MM.1S (cell line): ENCODE results near the gene DNAI2.
A peak's percentile ranks its signal among the peaks of the same experiment; 100 is the strongest.

Experiments used
- DNase-seq: peaks from one replicate; pipeline ENCODE4 v3.0.0-alpha.2; 2015
- H2AFZ ChIP-seq: fragments of 300-600 bp; sonication (generic); 2 replicates; pipeline ENCODE4 v1.6.0; 2016; ENCODE audit warnings: antibody characterized with exemption, low read length
- H3F3A ChIP-seq: fragments of 300-600 bp; sonication (generic); 2 replicates; pipeline ENCODE4 v1.6.1; 2016; ENCODE audit warnings: mild to moderate bottlenecking, antibody characterized with exemption, low read length, moderate library complexity, mixed read lengths; ENCODE audit not compliant: insufficient read depth
- H3K27ac ChIP-seq: fragments of 300-600 bp; sonication (generic); 2 replicates; pipeline ENCODE4 v1.5.1; 2016; ENCODE audit warnings: mild to moderate bottlenecking, low read length
- H3K27me3 ChIP-seq: fragments of 300-600 bp; sonication (generic); replicated peaks from 2 replicates; pipeline ENCODE4 v1.6.0; 2016; ENCODE audit warnings: low read length; ENCODE audit not compliant: insufficient read depth
- H3K36me3 ChIP-seq: fragments of 300-600 bp; sonication (generic); replicated peaks from 2 replicates; pipeline ENCODE4 v1.6.1; 2016; ENCODE audit warnings: mild to moderate bottlenecking, low read length, mixed read lengths; ENCODE audit not compliant: insufficient read depth
- H3K4me1 ChIP-seq: fragments of 300-600 bp; sonication (generic); 2 replicates; pipeline ENCODE4 v1.6.1; 2016; ENCODE audit warnings: low read length, mixed read lengths
- H3K4me2 ChIP-seq: fragments of 300-600 bp; sonication (generic); 2 replicates; pipeline ENCODE4 v1.6.0; 2016; ENCODE audit warnings: low read depth, low read length
- H3K4me3 ChIP-seq: fragments of 300-600 bp; sonication (generic); 2 replicates; pipeline ENCODE4 v1.5.1; 2016; ENCODE audit warnings: low read length, mixed read lengths
- H3K79me2 ChIP-seq: fragments of 300-600 bp; sonication (generic); 2 replicates; pipeline ENCODE4 v1.6.1; 2016; ENCODE audit warnings: mixed run types, low read length, mixed read lengths
- H3K9ac ChIP-seq: fragments of 300-600 bp; sonication (generic); 2 replicates; pipeline ENCODE4 v1.6.1; 2016; ENCODE audit warnings: low read length, mixed read lengths
- H3K9me2 ChIP-seq: fragments of 300-600 bp; sonication (generic); replicated peaks from 2 replicates; pipeline ENCODE4 v1.6.1; 2016; ENCODE audit warnings: mild to moderate bottlenecking, low read length, mixed read lengths; ENCODE audit not compliant: insufficient read depth
- H3K9me3 ChIP-seq: fragments of 300-600 bp; sonication (generic); replicated peaks from 2 replicates; pipeline ENCODE4 v1.6.1; 2016; ENCODE audit warnings: mild to moderate bottlenecking, low read length, mixed read lengths; ENCODE audit not compliant: insufficient read depth
- H4K20me1 ChIP-seq: fragments of 300-600 bp; sonication (generic); 2 replicates; pipeline ENCODE4 v1.6.1; 2016; ENCODE audit warnings: mild to moderate bottlenecking, low read length, moderate library complexity, mixed read lengths; ENCODE audit not compliant: insufficient read depth
- EZH2 ChIP-seq: fragments of 300-600 bp; sonication (generic); optimal IDR thresholded peaks from 2 replicates; pipeline ENCODE3; 2017; ENCODE audit warnings: low read depth, mild to moderate bottlenecking, antibody characterized with exemption, low read length, mixed read lengths
- EZH2phosphoT487 ChIP-seq: fragments of 300-600 bp; sonication (generic); IDR thresholded peaks from 2 replicates; pipeline ENCODE4 v1.6.1; 2018; ENCODE audit warnings: antibody characterized with exemption, low read length
- TF ChIP-seq, protein P1 (sequence below): fragments of 300-600 bp; sonication (generic); IDR thresholded peaks from 2 replicates; pipeline ENCODE4 v1.5.1; 2016; ENCODE audit warnings: antibody characterized with exemption, low read length, mixed read lengths

Gene DNAI2

DNA sequence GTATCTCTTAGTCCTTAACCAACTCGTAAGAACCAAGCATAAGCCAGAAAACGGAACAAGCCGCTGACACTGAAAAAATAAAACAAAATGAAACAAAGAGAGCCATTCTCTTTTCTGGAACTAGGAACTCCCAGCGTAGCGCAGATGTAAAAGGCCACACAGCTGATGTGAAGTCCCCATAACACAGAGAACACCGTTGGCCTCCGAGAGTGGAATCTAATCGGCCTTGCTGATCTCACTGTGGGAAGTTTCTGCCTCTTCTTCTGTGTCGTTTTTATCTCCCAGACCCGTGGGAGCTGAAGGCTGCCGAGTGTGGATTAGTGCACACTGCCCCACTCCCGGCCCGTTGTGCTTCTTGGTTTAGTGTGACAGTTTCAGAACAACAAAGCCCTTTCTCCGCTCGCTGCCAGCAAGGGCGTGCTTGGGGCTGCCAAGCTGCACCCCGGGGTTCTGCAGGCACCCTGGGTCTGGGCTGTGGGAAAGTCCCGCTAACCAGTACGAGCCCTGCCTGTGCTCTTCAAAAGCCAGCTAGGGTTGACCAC lies 38.9 kb upstream of the DNAI2 start:
- H3K27ac ChIP-seq: no peak overlapping the region
- H3K79me2 ChIP-seq: no peaks in the 10 kb centered on the region
- no peak overlapping the region; the same call in 1 of the 2 replicates for H3K9ac ChIP-seq
- H4K20me1 ChIP-seq: no peaks in the 10 kb centered on the region
- H3K36me3 ChIP-seq: no peaks in the 10 kb centered on the region
- H3K9me3 ChIP-seq: no peaks in the 10 kb centered on the region
- no peaks in the 10 kb centered on the region for H3K9me2 ChIP-seq
- peak overlapping the region; percentile 34 for H3K4me3 ChIP-seq
- H3K4me2 ChIP-seq: peak overlapping the region; percentile 64
- peak overlapping the region; percentile 51; the same call in 1 of the 2 replicates for H2AFZ ChIP-seq
- peak; percentile 33 for DNase-seq
- no peak for TF ChIP-seq EZH2
- TF ChIP-seq, protein P1, sequence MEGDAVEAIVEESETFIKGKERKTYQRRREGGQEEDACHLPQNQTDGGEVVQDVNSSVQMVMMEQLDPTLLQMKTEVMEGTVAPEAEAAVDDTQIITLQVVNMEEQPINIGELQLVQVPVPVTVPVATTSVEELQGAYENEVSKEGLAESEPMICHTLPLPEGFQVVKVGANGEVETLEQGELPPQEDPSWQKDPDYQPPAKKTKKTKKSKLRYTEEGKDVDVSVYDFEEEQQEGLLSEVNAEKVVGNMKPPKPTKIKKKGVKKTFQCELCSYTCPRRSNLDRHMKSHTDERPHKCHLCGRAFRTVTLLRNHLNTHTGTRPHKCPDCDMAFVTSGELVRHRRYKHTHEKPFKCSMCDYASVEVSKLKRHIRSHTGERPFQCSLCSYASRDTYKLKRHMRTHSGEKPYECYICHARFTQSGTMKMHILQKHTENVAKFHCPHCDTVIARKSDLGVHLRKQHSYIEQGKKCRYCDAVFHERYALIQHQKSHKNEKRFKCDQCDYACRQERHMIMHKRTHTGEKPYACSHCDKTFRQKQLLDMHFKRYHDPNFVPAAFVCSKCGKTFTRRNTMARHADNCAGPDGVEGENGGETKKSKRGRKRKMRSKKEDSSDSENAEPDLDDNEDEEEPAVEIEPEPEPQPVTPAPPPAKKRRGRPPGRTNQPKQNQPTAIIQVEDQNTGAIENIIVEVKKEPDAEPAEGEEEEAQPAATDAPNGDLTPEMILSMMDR: no peak
- TF ChIP-seq EZH2phosphoT487: no peak
- H3F3A ChIP-seq: no peaks in the 10 kb centered on the region
- H3K4me1 ChIP-seq: no peaks in the 10 kb centered on the region
- peaks cover 51% of the 10 kb centered on the region for H3K27me3 ChIP-seq

DNA sequence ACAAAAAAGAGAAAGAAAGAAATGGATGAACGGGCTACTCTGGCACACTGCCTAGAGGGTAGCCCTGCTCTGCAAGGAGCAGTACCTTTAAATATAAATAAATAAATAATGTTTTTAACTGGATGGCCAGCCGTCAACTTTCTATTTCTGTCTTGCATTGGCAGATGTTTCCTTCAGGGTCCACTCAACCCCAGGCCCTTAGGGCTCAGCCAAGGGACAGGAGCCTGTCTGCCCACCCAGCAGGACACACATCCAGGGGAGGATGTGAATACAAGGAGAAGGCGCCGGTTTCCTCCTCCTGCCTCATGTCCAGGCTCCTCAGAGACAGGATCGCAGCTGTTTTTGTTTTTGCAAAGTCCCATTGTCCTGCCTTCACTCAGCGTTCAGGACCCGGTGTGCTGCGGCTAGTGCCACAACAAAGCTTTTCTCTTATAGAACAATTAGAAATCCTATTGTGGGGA lies 38.1 kb upstream of the DNAI2 start:
- Histone ChIP-seq H3K9me2 (no peaks in the 10 kb centered on the region), H3K27ac (no peak overlapping the region), H3F3A (no peaks in the 10 kb centered on the region), H3K79me2 (no peaks in the 10 kb centered on the region), H2AFZ (no peak overlapping the region), H3K4me3 (no peak overlapping the region), H3K36me3 (no peaks in the 10 kb centered on the region), H3K9me3 (no peaks in the 10 kb centered on the region), H3K9ac (no peak overlapping the region), H3K4me1 (no peaks in the 10 kb centered on the region), H3K4me2 (no peak overlapping the region), H3K27me3 (peaks cover 53% of the 10 kb centered on the region), H4K20me1 (no peaks in the 10 kb centered on the region)
- no peak for TF ChIP-seq EZH2phosphoT487
- TF ChIP-seq EZH2: no peak
- TF ChIP-seq, protein P1: no peak
- no peak for DNase-seq

DNA sequence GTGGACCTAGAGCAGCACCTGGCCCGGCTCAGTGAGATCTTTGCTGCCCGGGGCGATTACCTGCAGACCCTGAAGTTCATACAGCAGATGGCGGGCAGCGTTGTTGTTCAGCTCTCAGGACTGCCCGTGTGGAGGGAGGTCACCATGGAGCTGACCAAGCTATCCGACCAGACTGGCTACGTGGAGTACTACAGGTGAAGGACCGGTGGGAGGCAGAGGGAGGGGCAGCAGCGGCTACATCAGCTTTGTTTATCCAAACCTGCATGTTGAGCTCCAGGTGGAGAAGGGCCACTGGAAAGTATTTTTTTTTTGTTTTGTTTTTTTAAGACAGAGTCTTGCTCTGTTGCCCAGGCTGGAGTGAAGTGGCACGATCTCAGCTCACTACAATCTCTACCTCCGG lies 36.7 kb upstream of the DNAI2 start:
- no peak overlapping the region for H3K4me2 ChIP-seq
- H3K4me1 ChIP-seq: no peaks in the 10 kb centered on the region
- no peak overlapping the region for H2AFZ ChIP-seq
- H3K9me2 ChIP-seq: no peaks in the 10 kb centered on the region
- no peaks in the 10 kb centered on the region for H3K79me2 ChIP-seq
- H3F3A ChIP-seq: no peaks in the 10 kb centered on the region
- H3K36me3 ChIP-seq: no peaks in the 10 kb centered on the region
- H3K27ac ChIP-seq: no peak overlapping the region
- no peak for DNase-seq
- no peaks in the 10 kb centered on the region for H4K20me1 ChIP-seq
- H3K9ac ChIP-seq: no peak overlapping the region
- H3K9me3 ChIP-seq: no peaks in the 10 kb centered on the region
- no peak overlapping the region for H3K4me3 ChIP-seq
- TF ChIP-seq EZH2 (no peak), EZH2phosphoT487 (no peak)
- TF ChIP-seq, protein P1: no peak
- H3K27me3 ChIP-seq: peaks cover 62% of the 10 kb centered on the region
